ENCODE measurements around the gene ZNF460.

Gene ZNF460

DNA sequence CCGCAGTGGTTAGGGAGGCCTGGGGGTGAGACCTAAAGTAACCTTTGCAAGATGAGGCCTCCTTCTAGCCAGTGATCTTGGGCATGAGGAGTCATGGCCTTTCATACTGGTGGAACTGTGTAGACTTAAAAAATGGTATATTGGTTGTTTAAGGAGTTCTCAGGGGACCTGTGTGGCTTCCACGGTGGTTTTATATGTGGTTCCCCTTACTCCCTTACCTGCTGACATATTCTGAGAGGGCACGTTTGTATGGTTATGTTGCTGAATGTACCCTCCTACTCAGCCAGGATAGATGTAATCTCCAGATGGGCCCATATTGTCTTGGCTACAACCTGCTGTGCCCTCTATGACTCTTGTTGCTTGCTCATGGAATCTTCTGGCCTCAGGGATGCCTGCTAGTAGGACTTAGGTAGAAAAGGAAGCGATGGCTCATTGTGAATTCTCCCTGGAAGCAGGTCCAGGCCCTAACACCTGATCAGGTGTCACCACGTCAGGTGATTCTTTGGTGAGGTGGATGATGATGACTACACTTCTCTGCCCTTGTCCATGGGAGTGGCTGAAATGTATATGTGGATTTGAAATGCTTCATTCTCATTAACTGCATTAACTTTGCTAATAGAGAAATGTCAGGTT is 1.8 kb downstream of the ZNF460 start:
- DNase-seq: no peak

GRCh38 chr19:57288373-57288772 is 8.1 kb downstream of the ZNF460 start:
- DNase-seq: no peak

DNA sequence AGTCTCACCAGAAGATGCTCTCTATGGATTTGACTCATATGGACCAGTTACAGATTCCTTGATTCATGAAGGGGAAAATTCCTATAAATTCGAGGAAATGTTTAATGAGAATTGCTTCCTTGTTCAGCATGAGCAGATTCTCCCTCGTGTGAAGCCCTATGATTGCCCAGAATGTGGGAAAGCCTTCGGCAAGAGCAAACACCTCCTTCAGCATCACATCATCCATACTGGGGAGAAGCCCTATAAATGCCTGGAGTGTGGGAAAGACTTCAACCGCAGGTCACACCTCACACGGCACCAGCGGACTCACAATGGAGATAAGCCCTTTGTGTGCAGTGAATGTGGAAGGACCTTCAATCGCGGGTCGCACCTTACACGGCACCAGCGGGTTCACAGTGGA is 10.7 kb downstream of the ZNF460 start:
- no peak for DNase-seq

DNA sequence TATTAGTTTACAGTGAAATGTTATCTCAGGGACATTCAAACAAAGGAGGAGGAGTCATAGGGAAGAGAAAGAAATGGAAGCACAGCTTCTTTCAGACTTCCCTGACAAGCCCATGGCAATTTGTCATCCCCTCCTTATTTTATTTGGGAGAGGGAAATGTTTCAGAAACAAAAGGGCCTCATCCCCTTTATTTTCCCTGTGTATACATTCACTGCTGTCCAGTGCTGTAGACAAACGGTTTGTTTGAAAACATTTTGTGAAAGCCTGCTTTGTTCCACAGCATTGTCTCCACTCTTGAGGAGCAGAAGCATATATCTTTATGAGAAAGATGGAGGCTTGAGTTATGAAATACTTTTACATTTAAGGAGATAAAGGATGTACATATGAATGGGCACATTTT is 12.3 kb downstream of the ZNF460 start:
- no peak for DNase-seq

- DNase-seq: no peak
Measured at GRCh38 chr19:57293719-57294118, 13.4 kb downstream of the ZNF460 start.

DNA sequence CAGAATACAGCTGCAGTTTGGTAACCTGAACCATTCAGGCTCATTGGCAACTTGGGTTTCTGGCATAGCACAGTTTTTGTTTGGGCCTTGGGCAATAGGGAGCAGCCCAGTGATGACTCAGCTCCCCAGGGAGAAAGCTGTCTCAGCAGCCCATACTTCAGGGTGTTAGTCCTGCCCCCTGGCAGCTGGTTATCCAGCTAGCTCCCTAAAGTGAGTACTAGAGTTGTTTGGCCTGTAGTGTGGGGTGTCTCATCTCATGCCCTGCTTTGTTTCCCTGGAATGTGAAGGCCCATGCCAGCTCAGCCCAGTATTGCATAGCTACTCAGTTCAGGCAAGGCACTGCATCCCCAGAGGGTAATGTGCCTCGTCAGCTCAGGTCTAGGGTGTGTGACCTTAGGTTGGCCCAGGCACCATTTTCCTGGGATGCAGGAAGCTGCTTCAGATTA is 21.8 kb downstream of the ZNF460 start:
- no peak for DNase-seq

GRCh38 chr19:57302727-57303401 is 22.6 kb downstream of the ZNF460 start:
- no peak for DNase-seq

DNA sequence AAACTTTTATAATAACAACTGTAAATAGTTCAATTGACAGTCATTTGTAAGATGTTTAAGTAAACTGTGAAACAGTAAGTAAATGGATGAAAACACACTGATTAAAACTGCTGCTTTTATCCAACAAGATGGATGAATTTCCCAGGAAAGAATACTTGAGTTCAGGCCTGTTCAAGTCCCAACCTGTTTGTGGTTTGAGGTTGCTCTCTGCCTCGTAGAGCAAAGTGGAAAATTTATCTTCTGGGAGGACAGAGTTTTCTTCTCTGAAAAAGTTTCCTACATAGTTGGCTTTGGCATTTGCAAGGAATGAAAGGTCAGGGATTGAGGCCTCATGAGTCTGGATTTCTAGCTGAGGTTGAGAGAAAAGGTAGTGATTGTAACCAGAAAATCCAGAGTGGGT is 24.8 kb downstream of the ZNF460 start:
- no peak for DNase-seq

DNA sequence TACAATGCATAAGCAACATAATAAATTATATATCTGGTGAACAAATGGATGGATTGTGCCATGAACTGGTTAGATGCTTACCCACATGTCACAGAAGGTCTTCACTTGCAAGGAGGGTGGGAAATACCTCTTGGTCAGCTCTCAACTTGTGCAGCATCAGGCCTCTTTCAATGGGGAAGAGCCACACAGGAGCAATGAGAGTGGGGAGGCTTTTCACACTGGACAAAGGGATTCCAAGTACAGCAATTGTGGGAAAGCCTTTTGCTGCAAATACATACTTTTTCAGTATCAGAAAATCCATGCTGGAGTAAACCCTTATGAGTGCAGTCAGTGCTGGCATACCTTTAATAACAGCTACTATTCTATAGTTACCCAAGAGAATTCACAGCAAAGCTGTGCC is 28.2 kb downstream of the ZNF460 start:
- no peak for DNase-seq

DNA sequence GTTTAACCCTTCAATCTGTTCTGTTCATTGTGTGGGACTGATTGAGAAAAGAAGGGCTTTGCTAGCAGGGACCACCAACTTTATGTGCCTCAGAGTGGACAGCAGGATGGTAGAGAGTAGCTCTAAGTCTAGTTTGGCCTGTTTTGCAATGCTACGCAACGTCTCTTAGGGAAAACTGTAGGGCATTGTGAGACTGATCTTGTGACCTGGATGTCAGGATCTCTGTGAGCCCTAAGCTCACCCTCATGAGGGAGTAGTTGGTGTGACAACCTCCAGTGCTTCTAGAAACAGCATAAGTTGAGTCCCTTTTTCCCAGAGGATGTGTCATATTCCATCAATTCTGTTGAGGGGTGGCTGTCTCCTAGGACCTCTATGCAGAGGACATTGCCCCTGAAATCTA is 30.5 kb downstream of the ZNF460 start:
- DNase-seq: no peak

GRCh38 chr19:57314146-57314545 is 33.9 kb downstream of the ZNF460 start:
- DNase-seq: no peak

DNA sequence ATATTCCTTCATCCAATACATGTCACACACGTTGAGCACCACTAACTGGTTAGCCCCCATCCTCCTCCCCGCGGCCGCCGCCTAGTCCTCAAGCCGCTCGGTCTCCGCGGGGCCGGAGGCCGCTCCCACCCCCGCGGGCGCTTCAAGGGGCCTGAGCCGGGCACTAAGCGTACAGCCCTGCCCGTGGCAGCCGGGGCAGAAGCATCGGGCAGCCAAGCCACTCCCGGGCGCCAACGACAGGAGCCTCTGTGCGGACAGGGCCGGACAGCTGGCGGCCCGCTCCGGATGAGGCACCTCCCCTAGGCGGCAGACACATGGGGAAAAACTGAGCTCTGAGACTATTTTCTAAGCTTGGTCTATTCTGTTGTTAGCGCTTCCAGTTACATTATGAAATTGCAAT is 37.2 kb downstream of the ZNF460 start:
- no peak for DNase-seq

DNA sequence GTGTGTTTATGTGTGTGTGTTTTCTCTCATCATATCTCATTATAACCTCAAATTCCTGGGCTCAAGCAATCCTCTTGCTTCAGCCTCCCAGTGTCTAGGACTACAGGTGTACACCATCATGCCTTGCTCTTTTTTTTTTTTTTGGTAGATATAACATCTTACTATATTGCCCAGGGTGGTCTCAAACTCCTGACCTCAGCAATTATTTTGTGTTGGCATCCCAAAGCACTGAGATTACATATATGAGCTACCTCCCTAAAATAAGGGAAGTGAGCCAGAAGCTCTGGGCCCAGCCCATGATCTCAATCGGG is 39.5 kb downstream of the ZNF460 start:
- no peak for DNase-seq

- peak; percentile 96 for DNase-seq
Measured at GRCh38 chr19:57320180-57321084, 40.1 kb downstream of the ZNF460 start, which contains the start of gene ZNF543. Gene ZNF543 (plus strand): TSS chr19:57320472. CDS start chr19:57320854, 382 bp downstream.

- DNase-seq: no peak
Measured at GRCh38 chr19:57321116-57321515, 40.8 kb downstream of the ZNF460 start.

DNA sequence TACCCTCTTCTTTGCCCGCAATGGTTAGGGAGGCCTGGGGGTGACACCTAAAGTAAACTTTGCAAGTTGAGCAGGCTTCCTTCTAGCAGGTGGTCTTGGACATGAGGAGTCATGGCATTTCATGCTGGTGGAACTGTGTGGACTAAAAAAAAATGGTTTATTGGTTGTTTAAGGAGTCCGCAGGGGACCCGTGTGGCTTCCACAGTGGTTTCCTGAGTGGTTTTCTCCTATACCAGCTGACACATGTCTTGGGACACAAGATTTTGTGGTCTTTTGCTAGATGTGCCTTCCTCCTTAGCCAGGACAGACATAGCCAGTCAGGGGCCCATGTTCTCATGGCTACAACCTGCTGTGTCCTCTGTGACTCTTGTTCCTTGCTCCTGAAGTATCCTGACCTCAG is 41.5 kb downstream of the ZNF460 start:
- no peak for DNase-seq

GRCh38 chr19:57324992-57325391 is 44.7 kb downstream of the ZNF460 start:
- DNase-seq: no peak

- DNase-seq: no peak
Measured at GRCh38 chr19:57327993-57328392, 47.7 kb downstream of the ZNF460 start.

DNA sequence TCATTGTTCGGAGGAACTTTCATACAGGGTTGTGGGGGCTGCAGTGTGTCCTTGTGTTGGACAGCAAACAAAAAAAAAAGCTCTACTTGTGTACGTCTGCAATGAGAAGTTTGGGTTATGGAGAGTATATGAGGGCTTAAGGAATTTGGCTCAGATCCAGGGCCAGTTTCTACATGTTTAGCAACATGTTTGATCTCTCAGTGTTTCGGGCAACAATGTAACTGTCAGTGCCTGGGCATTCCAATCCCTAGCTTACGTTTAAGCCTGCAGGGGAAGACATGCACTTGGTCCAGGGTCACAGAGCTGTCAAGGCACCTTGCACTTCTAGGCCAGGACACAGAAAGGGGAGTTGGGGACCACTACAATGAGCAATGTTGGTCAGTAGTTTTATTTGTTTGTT is 53.9 kb downstream of the ZNF460 start:
- no peak for DNase-seq

GRCh38 chr19:57338877-57339276 is 58.6 kb downstream of the ZNF460 start:
- no peak for DNase-seq

DNA sequence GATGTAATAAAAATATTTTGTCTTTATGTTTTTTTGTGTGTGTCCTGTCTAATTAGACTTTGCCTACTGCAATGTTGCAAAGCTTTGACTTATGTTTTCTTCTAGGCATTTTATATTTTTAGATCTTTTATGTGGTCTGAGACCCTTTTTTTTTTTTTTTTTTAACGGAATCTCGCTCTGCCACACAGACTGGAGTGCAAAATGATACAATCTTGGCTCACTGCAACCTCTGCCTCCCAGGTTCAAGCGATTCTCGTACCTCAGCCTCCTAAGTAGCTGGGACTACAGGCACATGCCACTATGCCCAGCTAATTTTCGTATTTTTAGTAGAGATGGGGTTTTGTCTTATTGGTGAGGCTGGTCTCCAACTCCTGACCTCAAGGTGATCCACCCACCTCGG is 62.3 kb downstream of the ZNF460 start:
- DNase-seq: no peak

Measured in COR-L47 (cell line).